Skin of body (tissue), 2 donors: ENCODE measurements around the gene PEDS1. TPM values are rescaled to one million over a fixed set of nuclear protein-coding genes. Genes with fewer than 3 reads are reported as not detected.
"Not testable (repeated sequence)": the region's sequence is repeated elsewhere in the genome, so short reads cannot be mapped to it uniquely, and the experiment has no call there.

ENCODE experiments used
- DNase-seq: peaks from one replicate; lab custom pipeline; 2025; lab: John Stamatoyannopoulos, UW
- total RNA-seq: library from RNA; depleted of rRNA; stranded (reverse); fragments of >200 nt; gene quantifications from one replicate; pipeline ENCODE4 v1.2.3, GENCODE V29; 2014

The PEDS1 gene
- total RNA-seq, 1 donor from 2014 or later = 7.1 TPM

GRCh38 chr20:50115041-50115512, 38.4 kb downstream of the PEDS1 start:
- DNase-seq = no peak

DNA sequence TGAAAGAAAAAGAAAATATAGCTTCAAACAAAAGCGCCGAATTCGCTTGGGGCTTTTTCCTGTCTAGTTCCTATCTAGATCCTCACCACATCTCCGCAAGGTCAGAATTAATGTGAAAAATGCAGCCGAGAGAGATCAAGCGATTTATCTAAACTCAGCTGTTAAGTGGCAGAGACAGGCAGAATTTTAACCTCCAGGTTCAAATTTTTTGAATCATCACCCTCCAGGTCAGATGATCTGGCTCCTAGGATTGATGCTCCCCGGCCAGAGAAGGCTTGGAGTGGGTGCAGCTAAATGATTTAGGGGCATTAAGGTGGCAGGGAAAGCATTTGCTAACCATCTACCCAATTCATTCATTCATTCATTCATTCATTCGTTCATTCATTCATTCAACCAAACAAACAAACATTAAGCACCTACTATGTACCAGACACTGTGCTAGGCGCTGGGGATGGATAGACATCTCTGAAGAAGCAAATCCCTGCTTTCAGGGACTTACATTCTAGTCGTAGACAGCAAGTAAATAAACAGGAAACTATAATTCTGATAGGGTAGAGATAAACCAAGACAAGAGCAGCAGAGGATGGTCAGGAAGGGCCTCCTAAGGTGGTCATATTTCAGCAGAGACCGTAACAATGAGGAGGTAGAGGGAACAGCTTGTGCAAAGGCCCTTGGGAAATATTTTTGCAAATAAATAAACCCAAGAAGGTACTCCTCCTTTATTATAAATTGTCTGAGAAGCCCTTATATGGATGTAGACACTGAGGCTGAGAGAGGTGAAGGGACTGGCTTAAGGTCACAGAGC, 39.9 kb downstream of the PEDS1 start:
- DNase-seq = no peak

GRCh38 chr20:50112512-50113419, 40.8 kb downstream of the PEDS1 start, which contains the start of gene UBE2V1:
Gene UBE2V1, minus strand, starts transcription at chr20:50113150. Its CDS starts 22 bp downstream, at chr20:50113128.
- DNase-seq = peak; percentile 84

DNA sequence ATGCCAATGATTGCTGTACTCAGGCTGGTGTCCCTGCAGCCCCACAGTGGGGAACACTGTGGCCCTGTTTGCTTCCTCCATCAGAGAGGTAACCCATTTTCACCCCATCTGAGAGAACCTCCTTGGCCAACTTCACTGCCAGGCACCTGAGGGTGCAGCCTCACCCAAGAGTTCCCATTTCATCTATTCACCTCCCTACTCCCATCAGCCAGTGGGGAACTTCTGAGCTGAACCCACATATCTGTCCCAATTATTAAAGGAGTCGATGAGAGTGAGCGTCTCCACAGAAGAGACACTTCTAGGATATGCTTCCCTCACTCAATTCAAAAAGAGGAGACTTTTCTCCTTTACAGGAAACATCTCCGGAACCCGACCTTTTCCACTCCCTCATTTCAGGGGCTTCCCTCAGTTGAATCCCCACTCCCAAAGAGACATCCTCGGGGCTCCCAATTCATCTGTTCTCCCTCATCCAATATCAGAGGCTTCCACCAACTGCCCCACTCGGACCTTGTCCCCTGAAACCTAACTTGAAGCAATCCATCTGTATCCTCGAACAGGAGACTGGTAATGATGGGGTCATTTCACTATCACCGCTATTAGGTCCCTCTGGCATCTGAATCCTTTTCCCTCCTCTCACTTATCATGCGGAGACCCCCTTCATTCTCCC, 41.6 kb downstream of the PEDS1 start:
- DNase-seq = no peak

DNA sequence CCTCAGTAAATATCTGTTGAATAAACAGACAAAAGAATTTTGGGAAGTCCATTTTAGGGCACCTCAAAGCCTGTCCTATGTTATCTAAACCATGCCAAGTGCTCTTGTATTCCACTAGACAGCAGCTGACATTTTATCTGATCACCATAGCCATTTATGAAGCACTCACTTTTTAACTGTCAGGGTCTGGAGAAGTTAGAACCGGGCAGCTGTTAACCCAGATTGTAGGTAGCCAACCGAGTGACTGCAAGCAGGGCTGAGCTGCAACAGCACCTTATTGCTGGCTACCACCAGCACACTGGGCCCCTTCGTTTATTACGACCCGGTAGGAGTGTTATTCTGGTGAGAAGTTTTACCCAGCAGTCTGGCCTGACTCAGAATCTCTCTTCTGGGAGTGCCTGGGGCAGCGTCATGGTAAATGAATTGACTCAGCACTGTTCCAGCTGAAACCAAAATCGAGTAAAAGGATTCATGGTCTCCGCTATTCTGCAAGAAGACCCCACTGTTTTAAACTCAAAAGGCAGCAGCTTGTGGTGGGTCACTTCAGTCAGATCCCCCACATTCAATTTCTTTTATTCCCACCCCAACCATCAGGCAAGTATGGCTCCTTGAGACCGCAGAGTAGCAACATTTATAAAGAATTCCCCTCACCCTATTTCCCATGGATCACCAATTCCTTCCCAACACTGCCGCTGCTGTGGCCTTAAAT, 42.2 kb downstream of the PEDS1 start:
- DNase-seq = no peak

- no peak for DNase-seq
Observed at GRCh38 chr20:50110141-50111047, 43.1 kb downstream of the PEDS1 start.

DNA sequence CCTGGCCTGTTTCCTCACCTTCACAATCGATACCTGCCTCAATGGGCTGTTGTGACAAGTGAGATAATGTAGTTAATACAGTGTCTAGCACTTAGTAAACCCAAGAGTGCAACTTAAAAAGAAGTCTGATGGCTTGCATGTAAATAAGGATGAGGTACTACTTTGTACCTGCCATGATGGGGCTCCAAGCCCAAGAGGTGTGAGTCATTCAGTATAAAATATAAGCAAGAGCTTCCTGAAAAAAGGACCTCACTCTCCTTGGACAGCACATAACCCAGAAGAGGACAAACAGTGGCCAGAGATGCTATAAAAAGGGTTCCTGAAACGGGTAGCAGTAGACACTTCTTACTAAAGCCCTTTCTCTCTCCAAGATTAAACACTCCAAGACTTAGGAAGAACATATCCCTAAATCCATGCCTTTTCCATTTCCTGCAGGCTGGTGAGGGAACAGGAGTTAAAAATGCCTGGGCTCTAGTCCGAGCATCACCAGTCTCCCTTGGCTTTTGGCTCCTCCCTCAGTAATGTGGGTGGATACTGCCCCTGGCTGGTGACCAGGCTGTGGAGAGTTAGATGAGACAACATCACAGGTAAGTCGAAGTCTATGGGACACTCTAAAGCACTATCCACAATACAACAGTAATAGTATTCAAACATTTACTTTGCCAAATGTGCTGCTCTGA, 44.8 kb downstream of the PEDS1 start:
- DNase-seq = no peak

DNA sequence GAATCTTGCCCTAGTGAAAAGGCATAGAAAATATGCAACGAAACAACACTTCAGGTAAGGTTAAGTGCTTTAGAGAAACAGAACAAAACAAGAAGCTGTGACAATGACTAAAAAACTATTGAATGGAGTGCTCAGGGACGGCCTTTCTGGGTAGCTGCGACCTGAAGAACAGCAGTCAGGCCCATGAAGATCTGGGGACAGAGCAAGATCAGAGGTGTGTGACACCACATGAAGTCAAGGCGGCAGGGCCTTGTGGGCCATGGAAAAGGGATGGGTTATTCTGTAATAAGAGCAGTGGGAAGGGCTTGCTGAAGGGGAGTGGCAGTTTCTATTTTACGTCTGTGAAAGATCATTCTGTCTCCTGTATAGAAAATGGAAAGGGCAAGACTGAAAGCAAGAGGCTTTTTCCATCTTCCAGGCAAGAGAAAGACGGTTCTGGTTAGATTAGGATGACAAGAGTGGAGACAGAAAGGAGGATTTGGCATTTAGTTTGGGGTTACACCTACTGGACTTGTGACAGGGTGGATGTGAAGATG, 45.7 kb downstream of the PEDS1 start:
- no peak for DNase-seq

DNA sequence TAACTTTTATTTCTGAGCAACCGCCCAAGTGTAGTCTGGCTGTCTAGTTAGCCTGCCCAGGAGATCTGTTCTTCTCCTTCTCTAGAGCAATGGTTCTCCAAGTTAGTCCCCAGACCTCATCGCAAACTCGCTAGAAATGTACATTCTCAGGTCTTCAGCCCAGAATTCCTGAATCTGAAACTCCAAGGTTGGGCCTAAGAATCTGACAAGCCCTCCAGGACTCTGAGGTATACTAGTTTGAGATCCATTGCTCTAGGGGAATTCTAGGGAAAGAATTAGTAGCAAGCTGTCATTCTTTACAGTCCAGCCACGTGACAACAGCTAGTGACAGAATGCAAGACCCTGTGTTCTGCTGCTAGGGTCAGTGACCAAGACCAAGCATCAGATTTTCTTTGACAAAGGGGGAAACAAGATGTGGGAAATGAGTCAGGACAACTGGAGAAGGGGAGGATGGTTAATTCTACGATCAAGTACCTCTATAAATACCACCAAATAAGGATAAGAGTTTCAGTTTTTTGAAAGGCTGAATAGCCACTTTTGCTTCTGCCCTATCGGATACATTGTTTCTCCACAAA, 46.4 kb downstream of the PEDS1 start:
- DNase-seq = no peak

DNA sequence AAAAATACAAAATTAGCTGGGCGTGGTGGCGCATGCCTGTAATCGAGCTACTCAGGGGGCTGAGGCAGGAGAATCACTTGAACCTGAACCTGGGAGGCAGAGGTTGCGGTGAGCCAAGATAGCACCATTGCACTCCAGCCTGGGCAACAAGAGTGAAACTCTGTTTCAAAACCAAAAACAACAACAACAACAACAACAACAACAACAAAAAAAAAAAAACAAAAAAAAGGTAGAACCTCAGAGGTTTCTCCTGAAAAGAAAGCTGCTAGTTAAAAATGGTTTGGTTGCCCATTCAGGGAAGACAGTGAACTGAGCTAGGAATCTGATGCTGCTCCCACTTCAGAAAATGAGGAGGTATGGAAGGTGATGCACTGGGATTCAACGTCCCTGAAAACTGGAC, 46.9 kb downstream of the PEDS1 start:
- DNase-seq = not testable (repeated sequence)

Other genes starting within 250 kb of the PEDS1 start
- 2.0 TPM for gene SPATA2, start 238.2 kb downstream of the PEDS1 start, total RNA-seq
- gene RNF114, start 217.3 kb downstream of the PEDS1 start, total RNA-seq = 36.4 TPM
- 0.59 TPM for gene SNAI1, start 170.7 kb downstream of the PEDS1 start, total RNA-seq
- 60.0 TPM for gene UBE2V1, start 40.6 kb downstream of the PEDS1 start, total RNA-seq
- 39.7 TPM for gene CEBPB, start 37.1 kb upstream of the PEDS1 start, total RNA-seq